Testis (tissue), 2 donors: ENCODE data around the gene TEX44.

Experiments
- CTCF ChIP-seq, 3 experiments: fragments of 450-650 bp in 2 of 3; fragments of 200-600 bp in 1 of 3; sonication (generic) in 1 of 3; IDR thresholded peaks; one replicate each; pipeline ENCODE4 v1.5.1; 2016 to 2019; ENCODE audit warnings: antibody characterized with exemption in 3 of 3, mild to moderate bottlenecking in 2 of 3, moderate library complexity in 1 of 3
- POLR2A ChIP-seq: fragments of 450-650 bp; IDR thresholded peaks from one replicate; pipeline ENCODE4 v1.6.1; 2017; ENCODE audit warnings: antibody characterized with exemption, mild to moderate bottlenecking, moderate library complexity

- no peak for TF ChIP-seq POLR2A
- no peak for TF ChIP-seq CTCF (IDR thresholded peaks at IDR 0.05)
These were observed 45.2 kb upstream of the TEX44 start for GRCh38 chr2:231547315-231548110.
